Naive thymus-derived CD4-positive, alpha-beta T cell (primary cell): ENCODE results near the gene RBP5. TPM values are rescaled to one million over a fixed set of nuclear protein-coding genes. Genes with fewer than 3 reads are reported as not detected.
A peak's percentile ranks its signal among the peaks of the same experiment; 100 is the strongest.

Source experiments
- ATAC-seq: fragments of 150-1000 bp; cut with Tn5 transposase; 2 replicates; pipeline ENCODE4 v1.10.0; 2021; ENCODE audit warnings: mild to moderate bottlenecking, moderate library complexity
- CTCF ChIA-PET: fragments of 350-600 bp; sonication (Branson Sonifier 250); formaldehyde crosslinking; loops from one replicate; lab custom pipeline; 2021; ENCODE audit warnings: antibody characterized with exemption; lab: Charles Lee
- POLR2A ChIA-PET: fragments of 350-600 bp; sonication (Branson Sonifier 250); formaldehyde crosslinking; loops from one replicate; lab custom pipeline; 2021; ENCODE audit warnings: antibody characterized with exemption, inconsistent platforms; lab: Charles Lee
- DNase-seq, 9 donors: peaks; one replicate each; pipeline versions ENCODE4 v3.0.0 to v3.0.0-alpha.2; 2020 to 2022; ENCODE audit warnings: mixed read lengths in 1 of 9
- H3K27ac ChIP-seq: one replicate; pipeline ENCODE4 v1.7.0; 2013; ENCODE audit warnings: mild to moderate bottlenecking, low read depth, low read length, moderate library complexity
- H3K27me3 ChIP-seq, 2 donors: one replicate each; pipeline ENCODE4 v1.7.0; 2013; ENCODE audit warnings: low read length in 2 of 2, mild to moderate bottlenecking in 2 of 2, moderate library complexity in 2 of 2; ENCODE audit not compliant: control insufficient read depth in 2 of 2, insufficient read depth in 2 of 2
- H3K36me3 ChIP-seq, 3 experiments: 1 replicate in 2 of 3; 2 replicates in 1 of 3; pipeline ENCODE4 v1.7.0; 2013; ENCODE audit warnings: low read length in 3 of 3, mild to moderate bottlenecking in 3 of 3, moderate library complexity in 1 of 3; ENCODE audit not compliant: insufficient read depth in 3 of 3, control insufficient read depth in 2 of 3
- H3K4me1 ChIP-seq, 2 donors: one replicate each; pipeline ENCODE4 v1.7.0; 2013; ENCODE audit warnings: low read length in 2 of 2, mild to moderate bottlenecking in 2 of 2, moderate library complexity in 1 of 2; ENCODE audit not compliant: control insufficient read depth in 2 of 2, insufficient read depth in 2 of 2
- H3K4me3 ChIP-seq: 2 replicates; pipeline ENCODE4 v1.7.0; 2013; ENCODE audit warnings: mild to moderate bottlenecking, low read length
- H3K9me3 ChIP-seq, 3 experiments: 1 replicate in 2 of 3; 2 replicates in 1 of 3; pipeline ENCODE4 v1.7.0; 2013; ENCODE audit warnings: low read length in 3 of 3; ENCODE audit not compliant: control insufficient read depth in 2 of 3
- H3K27ac Mint-ChIP-seq, 9 donors: one replicate each; pipeline ENCODE4 v1.8.0; 2020 to 2022; ENCODE audit warnings: mixed read lengths in 9 of 9, mild to moderate bottlenecking in 8 of 9, moderate library complexity in 5 of 9, inconsistent platforms in 2 of 9
- H3K27me3 Mint-ChIP-seq, 5 donors: one replicate each; pipeline ENCODE4 v1.8.0; 2021 to 2022; ENCODE audit warnings: mixed read lengths in 5 of 5, mild to moderate bottlenecking in 1 of 5
- H3K36me3 Mint-ChIP-seq, 5 donors: one replicate each; pipeline ENCODE4 v1.8.0; 2020 to 2022; ENCODE audit warnings: mixed read lengths in 5 of 5, mild to moderate bottlenecking in 3 of 5, inconsistent platforms in 1 of 5
- H3K4me1 Mint-ChIP-seq, 7 donors: one replicate each; pipeline ENCODE4 v1.8.0; 2020 to 2022; ENCODE audit warnings: mixed read lengths in 7 of 7, mild to moderate bottlenecking in 3 of 7, inconsistent platforms in 1 of 7
- H3K4me3 Mint-ChIP-seq, 10 donors: one replicate each; pipeline ENCODE4 v1.8.0; 2020 to 2022; ENCODE audit warnings: mild to moderate bottlenecking in 10 of 10, mixed read lengths in 10 of 10, moderate library complexity in 6 of 10, inconsistent platforms in 2 of 10
- H3K9me3 Mint-ChIP-seq, 11 donors: one replicate each; pipeline ENCODE4 v1.8.0; 2020 to 2022; ENCODE audit warnings: mixed read lengths in 11 of 11, mild to moderate bottlenecking in 4 of 11, inconsistent platforms in 1 of 11, moderate library complexity in 1 of 11
- intact Hi-C, 2 donors: fragments of 100-400 bp; cut with micrococcal nuclease; formaldehyde crosslinking; loops; one replicate each; pipeline ENCODE4 v1.15.1; 2023
- polyA plus RNA-seq, 2 donors: library from polyadenylated mRNA; unstranded; fragments of 300-500 nt; fragmentation: Illumina TruSeq; gene quantifications; one replicate each; pipeline ENCODE4 v1.2.3, GENCODE V29; 2021
- total RNA-seq, 6 experiments: library from RNA in 5 of 6; stranded (reverse) in 5 of 6; gene quantifications; 1 replicate in 5 of 6; 2 replicates in 1 of 6; pipeline ENCODE4 v1.2.3 and lab custom pipeline; 2021 to 2026

RBP5 gene
- total and polyA plus RNA-seq, 7 experiments from 2014 or later, result 0.46 to 1.4 (median 0.50) TPM; not detected in 4

DNA sequence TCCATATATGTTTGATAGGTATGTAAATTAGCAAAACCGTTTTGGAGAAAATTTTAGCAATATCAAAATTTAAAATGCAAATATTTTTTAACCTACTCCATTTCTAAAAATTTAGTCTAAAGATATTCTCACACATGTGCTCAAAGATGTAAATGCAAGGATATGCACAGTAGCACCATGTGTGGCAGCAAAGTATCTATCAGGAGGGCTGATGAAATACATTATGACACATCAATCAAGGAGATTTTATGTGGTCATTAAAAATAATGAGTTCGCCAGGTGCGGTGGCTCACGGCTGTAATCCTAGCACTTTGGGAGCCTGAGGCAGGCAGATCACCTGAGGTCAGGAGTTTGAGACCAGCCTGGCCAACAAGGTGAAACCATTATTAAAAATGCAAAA is 28.4 kb downstream of the RBP5 start:
- peaks cover 15 to 23% (median 18%) of the 10 kb centered on the region in 7 donors for H3K4me1 Mint-ChIP-seq
- ChIA-PET CTCF (interaction anchor here (0.7 to 0.9 kb wide), 2 partner anchors 11 to 176 kb away, joined by 3 to 4 read pairs; no protein-coding TSS in a partner anchor), POLR2A (interaction anchor here (1.4 kb wide), 1 partner anchor 8 kb away, joined by 3 read pairs; no protein-coding TSS in a partner anchor)
- no peaks in the 10 kb centered on the region for H3K27me3 Mint-ChIP-seq
- no peaks in the 10 kb centered on the region for H3K27me3 ChIP-seq
- ATAC-seq (no peak), DNase-seq (no peak)
- intact Hi-C loops, result no loop called here
- H3K27ac ChIP-seq, result no peak overlapping the region
- no peak overlapping the region for H3K27ac Mint-ChIP-seq
- H3K4me1 ChIP-seq, result no peaks in the 10 kb centered on the region
- H3K9me3 Mint-ChIP-seq, result no peaks in the 10 kb centered on the region
- H3K36me3 Mint-ChIP-seq, result peaks cover 4 to 23% (median 11%) of the 10 kb centered on the region in 5 donors
- no peaks in the 10 kb centered on the region for H3K9me3 ChIP-seq
- H3K36me3 ChIP-seq, result peaks cover 0 to 23% (median 3%) of the 10 kb centered on the region in 3 experiments
- H3K4me3 Mint-ChIP-seq, result no peak overlapping the region
- H3K4me3 ChIP-seq, result no peak overlapping the region

DNA sequence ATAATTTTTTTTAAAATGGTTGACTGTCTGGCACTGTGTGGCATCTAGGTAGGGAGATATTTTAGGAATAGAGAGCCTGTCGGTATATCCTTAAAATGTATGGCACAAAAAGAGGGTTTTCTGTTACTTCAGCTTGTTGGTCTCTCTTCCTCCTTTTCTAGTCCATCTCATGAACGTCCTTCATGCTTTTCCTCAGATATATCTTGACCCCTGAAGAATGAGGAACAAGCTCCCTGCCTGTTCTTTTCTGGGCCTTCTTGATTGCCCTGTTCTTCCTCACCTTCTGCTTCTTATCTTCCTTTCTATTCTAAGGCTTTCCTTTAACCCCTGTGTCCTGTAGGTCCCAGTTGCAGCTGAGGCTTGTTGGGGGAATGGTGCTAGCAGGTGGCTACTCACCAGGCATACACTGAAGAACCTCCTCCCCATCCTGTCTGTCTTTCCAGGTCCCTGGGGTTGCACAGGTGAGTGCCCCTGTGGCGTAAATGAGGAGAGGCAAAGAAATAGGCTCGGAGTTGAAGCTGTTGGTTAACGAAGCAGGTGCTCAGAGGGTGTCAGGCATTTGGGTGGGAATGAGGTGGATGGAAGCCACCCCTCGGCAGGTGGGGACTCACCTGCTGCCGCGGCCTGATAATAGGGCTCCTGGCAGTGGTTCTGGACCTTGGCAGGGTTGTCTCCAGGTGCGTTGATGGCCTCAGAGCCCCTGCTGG is 29.2 kb downstream of the RBP5 start:
- Histone ChIP-seq H3K27ac (no peak overlapping the region), H3K4me1 (no peaks in the 10 kb centered on the region), H3K36me3 (peaks cover 0 to 23% (median 3%) of the 10 kb centered on the region in 3 experiments), H3K4me3 (no peak overlapping the region), H3K9me3 (no peaks in the 10 kb centered on the region), H3K27me3 (no peaks in the 10 kb centered on the region)
- H3K27me3 Mint-ChIP-seq, result no peaks in the 10 kb centered on the region
- CTCF ChIA-PET, result interaction anchor here (0.7 kb wide), 1 partner anchor 175 kb away, joined by 3 read pairs; no protein-coding TSS in a partner anchor
- H3K27ac Mint-ChIP-seq, result peak overlapping the region in 3 of 9 donors; percentile 22 to 68 (median 53)
- ATAC-seq (no peak), DNase-seq (no peak)
- H3K4me3 Mint-ChIP-seq, result no peak overlapping the region
- H3K9me3 Mint-ChIP-seq, result no peaks in the 10 kb centered on the region
- POLR2A ChIA-PET, result interaction anchor here (0.6 to 1.4 kb wide), 3 partner anchors 9 to 54 kb away, joined by 3 read pairs; no protein-coding TSS in a partner anchor
- H3K36me3 Mint-ChIP-seq, result peaks cover 4 to 17% (median 11%) of the 10 kb centered on the region in 5 donors
- intact Hi-C loops, result no loop called here
- peaks cover 15 to 23% (median 18%) of the 10 kb centered on the region in 7 donors for H3K4me1 Mint-ChIP-seq

GRCh38 chr12:7096979-7097378 is 31.7 kb downstream of the RBP5 start:
- intact Hi-C loops, result no loop called here
- Mint-ChIP-seq H3K9me3 (no peaks in the 10 kb centered on the region), H3K36me3 (peaks cover 0 to 8% (median 6%) of the 10 kb centered on the region in 5 donors), H3K4me1 (peaks cover 0 to 12% (median 10%) of the 10 kb centered on the region in 7 donors), H3K27ac (peak overlapping the region in 2 of 9 donors; percentile 14 to 38), H3K4me3 (no peak overlapping the region), H3K27me3 (no peaks in the 10 kb centered on the region)
- Histone ChIP-seq H3K27ac (no peak overlapping the region), H3K27me3 (no peaks in the 10 kb centered on the region), H3K4me3 (no peak overlapping the region), H3K4me1 (peaks cover 3 to 4% of the 10 kb centered on the region in 2 donors), H3K9me3 (no peaks in the 10 kb centered on the region), H3K36me3 (peaks cover 0 to 17% (median 3%) of the 10 kb centered on the region in 3 experiments)
- ChIA-PET CTCF (interaction anchor here (0.7 to 2.8 kb wide), 2 partner anchors 15 to 266 kb away, joined by 3 to 13 read pairs; no protein-coding TSS in a partner anchor), POLR2A (interaction anchor here (1.4 kb wide), 1 partner anchor 12 kb away, joined by 5 read pairs; the partner anchor contains the start of gene C1RL)
- ATAC-seq (no peak), DNase-seq (no peak)

GRCh38 chr12:7096006-7096932 is 32.4 kb downstream of the RBP5 start:
- ChIA-PET POLR2A (interaction anchor here (0.8 to 2.2 kb wide), 3 partner anchors 8 to 153 kb away, joined by 4 to 7 read pairs (median 5); partner anchors contain the start of genes C12orf57, C1RL and RNU7-1), CTCF (interaction anchor here (0.6 to 2.8 kb wide), 5 partner anchors 12 to 431 kb away, joined by 3 to 13 read pairs (median 4); partner anchors contain the start of gene C1RL)
- H3K27ac ChIP-seq, result no peak overlapping the region
- intact Hi-C loops, result no loop called here
- no peaks in the 10 kb centered on the region for H3K27me3 ChIP-seq
- H3K4me1 ChIP-seq, result peaks cover 7 to 8% of the 10 kb centered on the region in 2 donors
- H3K4me3 ChIP-seq, result no peak overlapping the region
- DNase-seq (no peak), ATAC-seq (no peak)
- peak overlapping the region in 1 of 9 donors; percentile 66 for H3K27ac Mint-ChIP-seq
- no peaks in the 10 kb centered on the region for H3K27me3 Mint-ChIP-seq
- H3K4me1 Mint-ChIP-seq, result peaks cover 0 to 14% (median 11%) of the 10 kb centered on the region in 7 donors
- H3K36me3 ChIP-seq, result peaks cover 0 to 12% (median 3%) of the 10 kb centered on the region in 3 experiments
- no peaks in the 10 kb centered on the region for H3K9me3 Mint-ChIP-seq
- H3K4me3 Mint-ChIP-seq, result no peak overlapping the region
- H3K36me3 Mint-ChIP-seq, result peaks cover 0 to 8% (median 6%) of the 10 kb centered on the region in 5 donors
- no peaks in the 10 kb centered on the region for H3K9me3 ChIP-seq

DNA sequence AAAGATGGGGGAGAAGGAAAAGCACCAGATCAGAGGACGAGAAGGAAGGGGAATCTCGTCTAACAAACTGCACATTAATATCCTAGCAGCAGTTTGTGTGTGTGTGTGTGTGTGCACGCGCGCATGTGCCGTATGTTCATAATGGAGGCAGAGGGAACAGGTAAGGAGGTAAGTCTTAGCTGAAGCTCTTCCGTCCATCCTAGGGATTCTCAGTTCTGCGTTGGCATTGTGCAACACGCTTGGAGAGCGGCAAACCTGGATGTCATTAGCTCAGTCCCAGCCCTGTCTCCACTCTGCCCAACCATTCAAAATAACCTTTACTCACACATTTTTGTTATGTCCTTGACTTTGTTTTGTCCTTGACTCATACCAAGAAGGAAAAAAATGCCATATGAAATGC is 34.8 kb downstream of the RBP5 start:
- H3K9me3 Mint-ChIP-seq, result no peaks in the 10 kb centered on the region
- peak overlapping the region in 1 of 10 donors; percentile 32 for H3K4me3 Mint-ChIP-seq

More for the DNA sequence above, 34.8 kb downstream of the RBP5 start:
- Mint-ChIP-seq H3K27ac (peak overlapping the region in 1 of 9 donors; percentile 18), H3K36me3 (peaks cover 0 to 8% (median 6%) of the 10 kb centered on the region in 5 donors), H3K4me1 (peaks cover 0 to 14% (median 9%) of the 10 kb centered on the region in 7 donors), H3K27me3 (no peaks in the 10 kb centered on the region)
- intact Hi-C loops, result loop anchor here in 1 of 2 donors (5.0 kb wide), 2 partner anchors 122 to 227 kb away; partner anchors contain the start of genes EMG1, PHB2 and TPI1
- H3K27ac ChIP-seq, result no peak overlapping the region
- DNase-seq (no peak), ATAC-seq (no peak)
- peaks cover 7 to 8% of the 10 kb centered on the region in 2 donors for H3K4me1 ChIP-seq
- no peak overlapping the region for H3K4me3 ChIP-seq
- CTCF ChIA-PET, result interaction anchor here (0.7 to 2.1 kb wide), 4 partner anchors 18 to 226 kb away, joined by 4 to 14 read pairs (median 6); partner anchors contain the start of gene LPCAT3
- POLR2A ChIA-PET, result interaction anchor here (0.6 kb wide), 1 partner anchor 150 kb away, joined by 3 read pairs; no protein-coding TSS in a partner anchor
- H3K36me3 ChIP-seq, result peaks cover 0 to 6% (median 0%) of the 10 kb centered on the region in 3 experiments
- H3K9me3 ChIP-seq, result no peaks in the 10 kb centered on the region
- H3K27me3 ChIP-seq, result no peaks in the 10 kb centered on the region
